GM19025 (cell line): ENCODE results near the gene MOK.

Experiments used
- ATAC-seq: cut with Tn5 transposase; IDR thresholded peaks from one replicate; pipeline ENCODE4 v1.9.1; 2021; ENCODE audit warnings: mild to moderate bottlenecking, low read depth, moderate library complexity; ENCODE audit not compliant: unreplicated experiment

The MOK gene

GRCh38 chr14:102288139-102288538, 16.8 kb downstream of the MOK start:
- no peak for ATAC-seq

- no peak for ATAC-seq
Measured at GRCh38 chr14:102285106-102285505, 19.9 kb downstream of the MOK start.

- no peak for ATAC-seq
Measured at GRCh38 chr14:102283631-102284129, 21.3 kb downstream of the MOK start.

GRCh38 chr14:102282751-102283465, 22.1 kb downstream of the MOK start:
- ATAC-seq, result no peak

- ATAC-seq, result no peak
Measured at GRCh38 chr14:102280376-102280962, 24.5 kb downstream of the MOK start.

- ATAC-seq, result no peak
Measured at GRCh38 chr14:102279688-102280348, 25.1 kb downstream of the MOK start.

- no peak for ATAC-seq
Measured at GRCh38 chr14:102279282-102279681, 25.7 kb downstream of the MOK start.

- no peak for ATAC-seq
Measured at GRCh38 chr14:102278631-102278935, 26.4 kb downstream of the MOK start.

- no peak for ATAC-seq
Measured at GRCh38 chr14:102277874-102278630, 26.9 kb downstream of the MOK start.

- no peak for ATAC-seq
Measured at GRCh38 chr14:102275866-102276265, 29.1 kb downstream of the MOK start.

GRCh38 chr14:102272392-102272791, 32.6 kb downstream of the MOK start:
- no peak for ATAC-seq

- no peak for ATAC-seq
Measured at GRCh38 chr14:102264775-102265174, 40.2 kb downstream of the MOK start.

GRCh38 chr14:102264355-102264754, 40.6 kb downstream of the MOK start:
- no peak for ATAC-seq

GRCh38 chr14:102262929-102263462, 42.0 kb downstream of the MOK start:
- no peak for ATAC-seq

- no peak for ATAC-seq
Measured at GRCh38 chr14:102258136-102258535, 46.8 kb downstream of the MOK start.

- ATAC-seq, result no peak
Measured at GRCh38 chr14:102256716-102257115, 48.2 kb downstream of the MOK start.

- ATAC-seq, result no peak
Measured at GRCh38 chr14:102255401-102256190, 49.4 kb downstream of the MOK start.

GRCh38 chr14:102252834-102253801, 51.8 kb downstream of the MOK start:
- no peak for ATAC-seq

GRCh38 chr14:102251161-102251560, 53.8 kb downstream of the MOK start:
- no peak for ATAC-seq
